ENCODE measurements around the gene HHIP. TPM values are rescaled to one million over a fixed set of nuclear protein-coding genes. Genes with fewer than 3 reads are reported as not detected.

Gene HHIP
- total RNA-seq, 1 donor from 2014 or later = not detected

DNA sequence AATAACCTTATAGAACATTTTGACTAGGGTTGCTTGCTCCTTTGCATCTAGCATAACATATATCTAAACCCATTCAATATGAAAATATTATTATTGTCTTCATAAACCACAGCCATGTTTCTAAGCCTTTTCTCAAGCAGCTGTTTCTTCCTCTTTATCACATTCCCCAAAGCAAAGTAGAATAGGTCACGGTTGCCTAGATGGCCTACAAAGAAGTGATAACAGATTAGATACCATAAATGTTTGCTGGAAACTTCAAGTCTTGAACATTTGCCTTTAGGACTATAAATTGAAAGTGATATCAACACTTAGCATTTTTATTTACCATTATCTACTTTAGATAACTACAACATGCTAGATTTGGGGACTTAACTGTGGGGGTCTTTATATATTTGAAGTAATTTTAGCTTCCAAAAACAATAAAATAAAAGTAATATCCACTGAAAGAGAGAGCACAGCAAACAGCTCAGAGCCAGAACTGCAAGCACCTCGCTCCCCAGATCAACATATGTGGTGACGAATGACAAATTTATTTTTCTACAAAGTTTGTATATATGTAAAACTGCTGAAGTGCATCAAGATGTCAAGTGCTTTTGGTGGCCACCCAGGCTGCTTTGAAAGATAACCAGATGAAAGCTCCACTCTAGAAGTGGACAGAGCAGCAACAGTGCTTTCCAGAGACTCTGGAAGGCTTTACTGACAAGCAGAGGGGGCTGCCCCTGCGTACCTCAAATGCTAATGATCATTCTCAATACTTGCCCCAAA, 8.0 kb downstream of the HHIP start:
- no peak for ATAC-seq (ENCODE audit: poor library complexity)

DNA sequence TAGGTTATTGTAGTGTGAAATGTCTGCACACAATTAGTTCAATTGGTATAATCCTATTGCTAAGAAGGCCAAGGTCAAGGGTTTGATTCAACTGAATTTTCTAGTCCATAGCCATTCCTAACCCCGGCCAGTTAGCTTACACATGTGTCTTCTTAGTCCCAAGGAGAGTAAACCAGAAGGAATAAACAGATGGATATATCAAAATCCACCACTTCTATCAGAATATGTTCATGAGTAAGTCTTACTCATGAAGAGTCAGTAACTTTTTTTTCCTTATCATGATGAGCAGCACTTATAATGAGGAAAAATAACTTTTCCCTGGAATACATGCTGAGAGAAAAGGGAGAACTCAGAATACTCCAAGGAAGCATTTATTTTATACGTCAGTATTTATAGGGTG, 9.5 kb downstream of the HHIP start:
- ATAC-seq (ENCODE audit: poor library complexity) (no peak), DNase-seq (no peak)
- intact Hi-C loops (cut with DNase I) = no loop called here

More for the DNA sequence above, 8.0 kb downstream of the HHIP start:
- no peak for DNase-seq
- intact Hi-C loops (cut with DNase I) = no loop called here

DNA sequence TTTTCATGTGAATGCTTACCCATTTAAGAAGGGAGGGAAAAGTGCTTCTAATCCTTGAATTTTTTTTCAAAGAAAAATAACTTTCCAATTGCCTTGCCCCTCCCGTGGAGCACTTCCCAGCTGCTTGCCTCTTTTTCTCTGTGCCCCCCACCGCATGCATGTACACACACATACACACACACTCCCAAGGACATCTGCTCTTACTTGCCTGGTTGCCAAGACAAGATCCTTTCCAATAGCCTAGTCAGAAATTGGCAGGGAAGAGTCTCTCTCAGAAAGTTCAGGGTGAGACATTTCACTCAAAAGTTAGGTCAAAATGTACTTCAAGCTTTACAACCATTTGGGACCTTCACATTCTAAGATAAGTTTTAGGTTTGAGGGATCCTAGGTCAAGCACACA, 10.9 kb downstream of the HHIP start:
- DNase-seq (no peak), ATAC-seq (ENCODE audit: poor library complexity) (no peak)
- intact Hi-C loops (cut with DNase I) = no loop called here

DNA sequence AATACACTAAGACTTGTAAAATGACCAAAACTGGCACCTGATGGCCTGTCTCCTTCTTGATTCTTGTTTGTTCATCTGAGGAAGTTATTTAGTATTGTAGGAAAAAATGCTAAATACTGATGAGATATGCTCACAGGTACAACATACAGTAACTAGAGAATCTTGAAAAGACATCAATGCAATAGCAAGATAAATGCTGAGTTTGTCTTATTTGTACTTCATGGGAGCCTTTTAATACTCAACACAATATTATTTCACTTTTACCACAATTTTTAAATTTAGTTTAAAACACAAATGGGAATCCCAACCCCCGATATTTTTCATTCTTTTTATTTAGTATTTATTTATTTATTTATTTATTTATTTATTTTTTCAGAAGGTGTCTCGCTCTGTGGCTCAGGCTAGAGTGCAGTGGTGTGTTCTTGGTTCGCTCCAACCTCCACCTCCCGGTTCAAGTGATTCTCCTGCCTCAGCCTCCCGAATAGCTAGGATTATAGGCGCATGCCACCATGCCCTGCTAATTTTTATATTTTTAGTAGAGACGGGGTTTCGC, 12.1 kb downstream of the HHIP start:
- ATAC-seq (ENCODE audit: poor library complexity) (no peak), DNase-seq (no peak)
- intact Hi-C loops (cut with DNase I) = no loop called here

DNA sequence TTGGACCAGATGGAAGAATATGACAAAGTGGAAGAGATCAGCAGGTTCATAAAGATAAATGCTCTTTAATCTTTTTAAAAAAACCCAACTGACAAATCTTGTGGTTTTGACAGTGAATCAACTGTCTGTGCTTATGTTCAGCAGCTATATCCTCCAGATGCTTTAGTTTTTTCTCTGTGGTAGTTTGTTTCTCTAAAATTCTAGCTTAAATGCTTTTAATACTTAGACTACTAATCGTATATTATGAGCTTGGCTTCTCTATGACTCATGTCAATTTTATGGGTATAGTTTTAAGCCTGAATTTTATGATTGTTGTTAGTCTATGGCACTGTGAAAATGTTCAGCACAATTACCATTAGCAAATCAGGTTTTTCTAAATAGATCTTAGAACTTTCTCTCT, 12.9 kb downstream of the HHIP start:
- DNase-seq (no peak), ATAC-seq (ENCODE audit: poor library complexity) (no peak)
- intact Hi-C loops (cut with DNase I) = no loop called here

DNA sequence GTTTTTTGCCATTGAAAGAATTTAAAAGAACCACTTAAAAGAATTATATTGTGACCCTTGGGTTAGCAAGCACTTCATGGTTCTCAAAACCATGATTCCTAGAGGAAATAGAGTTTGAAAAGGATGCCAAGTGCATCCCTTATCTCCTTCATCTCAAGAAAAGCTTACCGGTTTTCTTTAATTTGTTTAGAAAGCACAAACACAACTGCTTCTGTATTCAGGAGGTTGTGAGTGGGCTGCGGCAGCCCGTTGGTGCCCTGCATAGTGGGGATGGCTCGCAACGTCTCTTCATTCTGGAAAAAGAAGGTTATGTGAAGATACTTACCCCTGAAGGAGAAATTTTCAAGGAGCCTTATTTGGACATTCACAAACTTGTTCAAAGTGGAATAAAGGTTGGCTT, 13.5 kb downstream of the HHIP start:
- ATAC-seq (ENCODE audit: poor library complexity) (no peak), DNase-seq (no peak)
- intact Hi-C loops (cut with DNase I) = no loop called here

DNA sequence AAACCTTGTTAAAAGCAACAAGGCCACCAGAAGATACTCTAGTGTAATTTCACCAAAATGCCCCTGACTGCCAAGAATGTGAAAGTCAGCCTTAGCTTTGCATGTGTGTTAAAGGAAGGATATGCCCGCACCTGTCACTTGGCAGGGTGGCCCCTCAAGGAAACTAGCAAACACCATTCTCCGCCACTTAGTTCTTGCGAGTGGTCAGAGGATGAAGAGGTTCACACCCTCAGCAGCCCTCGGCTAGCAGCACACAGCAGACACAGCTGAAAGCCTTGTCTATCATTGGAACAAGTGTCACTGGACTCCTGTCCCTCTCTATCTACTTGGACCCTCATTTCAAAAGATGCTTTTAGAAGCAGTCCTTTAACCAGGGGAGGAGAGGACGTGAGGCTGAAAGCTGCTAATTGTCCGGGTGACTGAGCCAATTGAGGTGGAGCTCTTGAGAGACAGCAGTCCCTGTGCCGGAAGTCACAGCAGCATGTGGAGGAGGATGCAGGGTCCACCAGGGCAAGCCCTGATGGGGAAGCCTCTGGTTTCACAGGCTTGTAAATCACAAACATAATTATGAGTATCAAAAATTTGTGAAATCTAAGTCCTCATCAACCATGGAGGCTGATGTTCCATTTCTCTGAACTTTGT, 18.0 kb downstream of the HHIP start:
- intact Hi-C loops (cut with DNase I) = no loop called here
- ATAC-seq (ENCODE audit: poor library complexity) = no peak
- no peak for DNase-seq

DNA sequence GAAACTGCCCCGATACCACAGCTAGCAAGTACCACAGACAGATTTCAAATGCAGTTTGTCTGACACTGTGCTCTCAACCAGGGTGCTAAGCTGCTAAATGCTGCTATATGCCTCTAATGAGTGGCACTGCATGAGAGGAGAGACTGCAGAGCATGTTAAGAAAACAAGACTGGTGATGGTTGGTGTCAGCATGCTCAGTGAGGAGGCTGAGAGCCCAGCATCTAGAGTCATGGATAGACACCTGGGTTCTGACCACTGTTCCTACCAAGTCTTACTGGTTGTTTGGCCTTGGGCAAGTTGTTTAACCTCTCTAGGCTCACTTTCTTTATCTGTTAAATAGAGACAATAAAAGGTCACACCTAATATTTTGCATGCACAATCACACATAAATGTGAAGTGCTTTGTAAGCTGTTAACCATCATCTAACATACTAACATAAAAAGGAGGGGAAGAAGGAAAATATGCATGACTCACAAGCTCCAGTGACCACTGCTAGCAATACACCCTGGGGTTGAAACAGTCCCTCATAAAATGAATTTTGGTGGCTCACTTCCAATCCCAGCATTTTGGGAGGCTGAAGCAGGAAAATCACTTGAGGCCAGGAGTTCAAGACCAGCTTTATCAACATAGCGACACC, 20.7 kb downstream of the HHIP start:
- intact Hi-C loops (cut with DNase I) = no loop called here

DNA sequence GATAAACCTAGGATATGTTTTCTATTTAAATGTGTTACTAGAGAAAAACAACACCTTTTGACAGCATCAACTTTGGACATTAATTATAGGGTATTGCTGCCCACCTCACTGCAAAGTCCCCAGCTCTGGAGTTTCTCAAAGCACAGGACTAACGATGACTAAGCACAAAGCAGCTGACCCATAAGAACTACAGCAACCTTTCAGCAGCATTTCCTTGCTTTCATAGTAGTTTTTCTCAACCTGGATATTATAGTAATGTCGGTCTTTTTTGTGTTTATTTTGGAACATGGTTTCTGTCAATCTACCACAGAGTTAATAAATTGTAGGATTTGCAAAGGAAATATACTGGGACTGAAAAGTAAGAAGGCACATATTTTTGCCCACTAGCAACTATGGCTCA, 21.5 kb downstream of the HHIP start:
- intact Hi-C loops (cut with DNase I) = no loop called here
- no peak for ATAC-seq (ENCODE audit: poor library complexity)
- DNase-seq = no peak

More for the DNA sequence above, 20.7 kb downstream of the HHIP start:
- DNase-seq (no peak), ATAC-seq (ENCODE audit: poor library complexity) (no peak)

DNA sequence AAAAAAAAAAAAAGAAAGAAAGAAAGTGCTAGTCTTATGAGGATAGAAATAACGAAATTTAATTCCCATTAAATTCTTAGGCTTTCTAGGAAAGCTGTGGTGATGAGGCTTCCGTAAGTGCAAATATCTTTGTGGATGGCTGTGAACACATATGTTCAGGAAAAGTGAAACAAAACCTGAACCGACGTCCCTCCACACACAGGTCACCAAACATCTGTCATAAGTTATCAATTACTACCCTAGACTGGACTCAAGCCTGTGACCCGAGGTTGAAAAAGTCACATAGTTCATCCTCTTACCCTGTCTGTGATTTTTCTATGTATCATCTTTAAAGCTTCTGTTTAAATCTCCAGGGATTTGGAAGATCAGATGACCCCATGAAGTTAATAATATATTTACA, 24.8 kb downstream of the HHIP start:
- intact Hi-C loops (cut with DNase I) = no loop called here
- ATAC-seq (ENCODE audit: poor library complexity) (no peak), DNase-seq (no peak)

DNA sequence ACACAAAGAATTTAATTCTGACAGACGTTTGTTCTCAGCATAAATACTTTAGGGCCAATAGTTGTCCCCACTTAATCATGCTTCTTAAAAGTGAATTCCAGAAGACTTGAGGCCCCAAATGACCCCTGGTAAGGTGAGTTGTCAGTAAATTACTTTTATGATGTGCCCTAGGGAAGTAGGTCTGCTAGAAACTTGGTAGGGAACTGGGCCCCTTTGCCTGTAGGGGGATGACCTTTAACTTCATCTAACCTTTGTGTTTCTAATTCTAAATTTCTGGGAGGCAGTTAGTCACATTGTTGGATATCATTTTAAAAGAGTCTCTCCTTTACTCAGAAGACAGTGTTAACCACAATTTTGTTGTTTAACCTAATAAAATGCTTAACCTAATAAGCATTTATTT, 28.8 kb downstream of the HHIP start:
- DNase-seq (no peak), ATAC-seq (ENCODE audit: poor library complexity) (no peak)
- intact Hi-C loops (cut with DNase I) = no loop called here

DNA sequence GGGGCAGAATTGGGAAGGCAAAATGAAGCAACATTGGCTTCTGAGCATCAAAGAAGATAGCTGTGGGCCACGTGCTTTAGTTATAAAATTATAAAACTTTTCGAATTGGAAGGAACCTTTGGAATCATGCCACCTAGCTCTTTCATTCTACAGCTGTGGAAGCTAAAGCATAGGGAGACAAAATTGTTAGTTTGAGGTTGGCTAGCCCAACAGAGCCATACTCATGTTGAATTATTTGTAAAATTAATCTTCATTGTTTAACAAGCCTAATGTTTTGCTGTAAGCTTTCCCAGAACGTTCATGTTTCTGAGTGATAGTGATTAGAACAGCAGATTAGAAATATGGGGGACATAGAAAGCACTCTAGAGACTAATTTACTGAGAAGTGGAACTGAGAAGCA, 35.9 kb downstream of the HHIP start:
- ATAC-seq (ENCODE audit: poor library complexity) = no peak
- no peak for DNase-seq
- intact Hi-C loops (cut with DNase I) = no loop called here

DNA sequence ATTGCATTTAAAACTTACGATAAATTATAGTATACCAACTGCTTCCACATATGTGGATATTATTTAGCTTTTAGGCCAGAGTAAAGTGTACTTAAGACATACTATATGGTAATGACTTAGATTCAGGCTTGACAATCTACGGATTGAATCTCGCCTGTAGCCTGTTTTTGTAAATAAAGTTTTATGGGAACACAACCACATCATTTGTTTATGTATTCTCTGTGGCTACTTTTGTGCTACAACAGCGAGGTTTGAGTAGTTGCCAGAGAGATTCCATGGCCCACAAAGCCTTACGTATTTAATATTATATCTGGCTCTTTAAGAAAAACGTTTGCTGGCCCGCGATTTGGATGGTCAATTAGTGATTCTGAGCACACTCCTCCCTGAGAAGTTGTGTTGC, 37.6 kb downstream of the HHIP start:
- intact Hi-C loops (cut with DNase I) = no loop called here
- DNase-seq (no peak), ATAC-seq (ENCODE audit: poor library complexity) (no peak)

DNA sequence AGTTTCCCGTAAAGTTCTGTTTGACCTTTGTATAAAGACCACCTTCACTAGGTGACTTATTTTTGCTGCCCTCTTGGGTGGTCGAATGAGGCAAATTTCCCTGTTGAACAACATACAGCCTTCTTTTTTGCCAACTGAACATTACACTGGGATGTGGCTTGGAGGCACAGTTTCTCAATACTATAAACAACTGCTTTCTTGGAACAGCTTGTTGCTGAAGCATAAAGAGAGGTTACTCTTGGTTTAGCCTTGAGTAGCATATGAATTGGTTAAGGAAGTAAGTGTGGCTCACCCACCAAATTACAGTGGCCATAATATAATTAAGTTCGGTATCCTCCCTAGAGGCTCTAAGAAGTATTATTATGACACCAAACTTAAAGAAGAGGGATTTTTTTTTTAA, 40.0 kb downstream of the HHIP start:
- intact Hi-C loops (cut with DNase I) = no loop called here
- DNase-seq = no peak
- ATAC-seq (ENCODE audit: poor library complexity) = no peak

DNA sequence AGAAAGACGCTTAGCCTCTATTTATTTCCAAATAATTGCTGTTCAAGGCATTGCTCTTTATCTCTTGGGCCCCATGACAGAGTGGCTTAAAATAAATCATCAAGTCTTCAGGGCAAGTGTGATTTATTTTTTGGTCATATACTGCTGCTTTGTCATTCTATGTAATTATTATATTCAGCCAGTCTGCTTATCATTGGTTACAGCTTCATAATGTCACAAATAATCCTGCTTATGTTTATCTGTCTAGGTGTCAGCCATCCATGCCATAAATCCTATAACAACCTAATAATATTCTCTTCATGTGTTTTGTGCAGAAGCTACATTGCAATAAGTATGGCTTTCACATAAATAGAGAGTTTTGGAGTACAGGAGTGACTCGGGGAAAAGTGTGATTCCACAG, 41.0 kb downstream of the HHIP start:
- intact Hi-C loops (cut with DNase I) = no loop called here
- DNase-seq (no peak), ATAC-seq (ENCODE audit: poor library complexity) (no peak)

DNA sequence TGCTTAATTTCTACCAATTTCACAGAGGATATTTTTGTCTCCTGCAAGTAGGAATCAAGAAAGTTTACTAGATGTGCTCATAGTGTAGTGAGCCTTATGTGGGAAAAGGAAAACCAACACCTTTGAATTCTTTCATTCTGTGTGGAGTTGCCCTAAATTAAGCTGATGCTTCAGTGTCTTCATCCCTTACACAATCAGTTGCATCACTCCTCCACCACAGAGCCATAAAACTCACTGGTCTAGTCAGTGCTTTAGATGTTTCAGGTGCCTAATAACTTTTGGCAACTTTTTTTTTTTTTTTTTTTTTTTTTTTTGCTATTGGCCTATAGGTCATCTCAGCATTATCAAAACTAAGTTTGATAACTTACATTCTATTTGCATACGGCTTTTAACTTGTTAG, 41.5 kb downstream of the HHIP start:
- ATAC-seq (ENCODE audit: poor library complexity) (no peak), DNase-seq (no peak)
- intact Hi-C loops (cut with DNase I) = no loop called here

DNA sequence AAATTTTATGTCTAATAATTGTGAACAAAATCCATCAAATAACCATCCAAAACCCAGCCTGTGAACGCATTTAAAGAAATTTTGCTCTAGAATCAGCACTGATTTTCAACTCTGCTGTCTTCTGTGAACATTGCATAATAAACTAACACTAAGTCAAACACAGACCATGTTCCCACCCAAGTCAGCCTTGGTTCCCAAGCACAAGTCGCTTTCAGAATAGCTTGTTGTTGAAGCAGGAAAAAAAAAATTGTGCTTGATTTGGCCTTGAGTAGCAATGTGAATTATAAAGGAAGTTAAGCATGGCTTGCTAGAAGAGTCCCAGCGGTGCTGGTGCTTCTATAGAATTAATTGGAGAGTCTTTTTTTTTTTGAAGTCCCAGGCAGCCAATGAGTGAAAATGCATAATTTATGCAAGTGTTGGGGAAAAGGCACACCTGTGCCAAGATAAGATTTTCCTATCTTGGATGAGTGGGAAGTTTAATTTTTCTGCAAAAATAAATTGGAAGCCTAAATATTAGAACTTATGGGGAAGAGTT, 42.1 kb downstream of the HHIP start:
- DNase-seq (no peak), ATAC-seq (ENCODE audit: poor library complexity) (no peak)
- intact Hi-C loops (cut with DNase I) = no loop called here

DNA sequence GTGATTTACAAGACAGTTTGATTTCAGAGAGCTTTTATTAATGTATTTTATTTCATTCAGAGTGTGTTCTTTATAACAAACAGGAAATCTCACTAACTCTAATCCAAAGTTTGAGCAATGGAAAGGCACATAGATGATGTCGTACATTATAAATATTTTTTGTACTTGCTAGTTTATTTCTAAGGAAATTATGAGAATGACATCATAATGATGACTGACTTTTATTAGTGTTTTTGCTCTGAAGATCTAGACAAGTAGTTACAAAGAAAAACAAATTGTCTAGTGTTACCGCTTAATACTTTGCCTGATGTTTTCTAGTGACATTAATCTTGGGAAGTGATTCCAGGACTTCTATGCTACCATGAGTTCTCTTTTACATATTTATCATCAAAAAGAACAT, 43.2 kb downstream of the HHIP start:
- ATAC-seq (ENCODE audit: poor library complexity) = no peak
- DNase-seq = no peak
- intact Hi-C loops (cut with DNase I) = no loop called here

DNA sequence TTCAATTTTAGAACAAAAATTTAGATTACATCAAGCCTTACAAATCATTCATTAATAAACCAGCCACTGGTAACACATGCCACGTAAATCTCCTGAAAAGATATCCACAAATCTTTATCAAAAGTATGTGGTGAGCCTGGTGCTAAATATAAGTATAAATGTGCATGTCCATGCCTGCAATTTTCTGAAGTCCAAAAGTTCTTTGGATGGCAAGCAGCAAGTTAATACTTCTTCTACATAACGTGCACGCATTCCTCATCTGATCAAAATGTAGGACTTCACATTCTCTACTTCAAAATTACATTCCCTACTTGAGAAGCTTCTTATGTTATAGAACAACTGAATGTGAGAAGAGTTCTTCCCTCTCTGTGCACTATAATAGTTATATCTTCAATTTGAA, 49.8 kb downstream of the HHIP start:
- intact Hi-C loops (cut with DNase I) = no loop called here
- ATAC-seq (ENCODE audit: poor library complexity) = no peak
- DNase-seq = no peak

DNA sequence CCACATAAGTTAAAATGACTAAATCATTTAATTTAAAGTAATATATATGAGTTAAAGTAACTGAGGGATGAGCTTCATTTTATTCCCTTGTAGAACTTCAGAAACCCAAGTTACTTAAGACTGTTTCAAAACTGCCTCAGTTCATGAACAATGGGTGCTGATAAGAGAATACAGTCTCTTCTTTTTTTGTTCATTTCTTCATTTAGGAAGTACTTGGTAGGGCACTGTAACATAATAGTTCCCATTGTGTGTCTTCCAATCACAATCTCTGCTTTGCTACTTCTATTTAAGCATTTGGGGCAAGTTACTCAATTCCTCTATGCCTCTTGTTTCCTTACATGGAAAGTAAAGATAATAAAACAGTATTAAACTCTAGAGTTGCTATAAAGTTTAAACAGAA, 50.4 kb downstream of the HHIP start:
- ATAC-seq (ENCODE audit: poor library complexity) (no peak), DNase-seq (no peak)
- intact Hi-C loops (cut with DNase I) = no loop called here
